ENCODE data around the gene BTNL2.

BTNL2 gene

GRCh38 chr6:32415521-32416019 lies 8.6 kb upstream of the BTNL2 start:
- DNase-seq (ENCODE audit: low spot score): peak; percentile 68

- DNase-seq (ENCODE audit: low spot score): peak; percentile 82
Measured at GRCh38 chr6:32413427-32414047, 6.6 kb upstream of the BTNL2 start.

GRCh38 chr6:32411566-32412327 lies 4.8 kb upstream of the BTNL2 start:
- no peak for DNase-seq (ENCODE audit: low spot score)

GRCh38 chr6:32410906-32411305 lies 3.9 kb upstream of the BTNL2 start:
- no peak for DNase-seq (ENCODE audit: low spot score)

GRCh38 chr6:32406197-32406596 lies 784 bp downstream of the BTNL2 start:
- DNase-seq (ENCODE audit: low spot score): no peak

GRCh38 chr6:32405656-32406055 lies 1.3 kb downstream of the BTNL2 start:
- no peak for DNase-seq (ENCODE audit: low spot score)

GRCh38 chr6:32402812-32403211 lies 4.2 kb downstream of the BTNL2 start:
- no peak for DNase-seq (ENCODE audit: low spot score)

GRCh38 chr6:32401284-32401963 lies 5.6 kb downstream of the BTNL2 start:
- no peak for DNase-seq (ENCODE audit: low spot score)

GRCh38 chr6:32397252-32397920 lies 9.6 kb downstream of the BTNL2 start:
- DNase-seq (ENCODE audit: low spot score): no peak

GRCh38 chr6:32396028-32396427 lies 11.0 kb downstream of the BTNL2 start:
- no peak for DNase-seq (ENCODE audit: low spot score)

GRCh38 chr6:32393665-32394420 lies 13.1 kb downstream of the BTNL2 start:
- DNase-seq (ENCODE audit: low spot score): no peak

GRCh38 chr6:32391505-32391904 lies 15.5 kb downstream of the BTNL2 start:
- no peak for DNase-seq (ENCODE audit: low spot score)

- DNase-seq (ENCODE audit: low spot score): no peak
Measured at GRCh38 chr6:32387589-32388340, 19.2 kb downstream of the BTNL2 start.

- DNase-seq (ENCODE audit: low spot score): no peak
Measured at GRCh38 chr6:32386040-32386439, 20.9 kb downstream of the BTNL2 start.

GRCh38 chr6:32382757-32383420 lies 24.1 kb downstream of the BTNL2 start:
- no peak for DNase-seq (ENCODE audit: low spot score)

- no peak for DNase-seq (ENCODE audit: low spot score)
Measured at GRCh38 chr6:32379545-32379944, 27.4 kb downstream of the BTNL2 start.

- no peak for DNase-seq (ENCODE audit: low spot score)
Measured at GRCh38 chr6:32375739-32376529, 31.0 kb downstream of the BTNL2 start.

GRCh38 chr6:32371803-32372202 lies 35.2 kb downstream of the BTNL2 start, which contains the start of gene TSBP1:
TSBP1 (minus strand) TSS chr6:32371903; CDS start chr6:32371706, 197 bp downstream.
- DNase-seq (ENCODE audit: low spot score): no peak

GRCh38 chr6:32371229-32371628 lies 35.8 kb downstream of the BTNL2 start:
- no peak for DNase-seq (ENCODE audit: low spot score)

Measured in CD4-positive, alpha-beta T cell treated with Interleukin-6 at 100 ng/mL for 8 hours (primary cell).